Breast epithelium (tissue), 3 donors: ENCODE data around the gene FNDC3A.

ENCODE experiments used
- POLR2A ChIP-seq: fragments of 450-650 bp; IDR thresholded peaks from one replicate; pipeline ENCODE4 v1.6.1; 2016; ENCODE audit warnings: antibody characterized with exemption, mild to moderate bottlenecking, moderate library complexity
- POLR2AphosphoS5 ChIP-seq, 3 donors: sonication (generic); formaldehyde crosslinking; IDR thresholded peaks; one replicate each; pipeline ENCODE4 v1.6.1; 2017; ENCODE audit warnings: antibody characterized with exemption in 3 of 3
- TF ChIP-seq, protein P1 (sequence below), 3 donors: fragments of 450-650 bp; IDR thresholded peaks; one replicate each; pipeline ENCODE4 v1.5.1; 2016 to 2017; ENCODE audit warnings: antibody characterized with exemption in 3 of 3, mild to moderate bottlenecking in 3 of 3, moderate library complexity in 3 of 3

GRCh38 chr13:48998641-48999292 lies 23.1 kb downstream of the FNDC3A start:
- TF ChIP-seq POLR2A (no peak), POLR2AphosphoS5 (IDR thresholded peaks at IDR 0.05) (no peak)
- TF ChIP-seq, protein P1, sequence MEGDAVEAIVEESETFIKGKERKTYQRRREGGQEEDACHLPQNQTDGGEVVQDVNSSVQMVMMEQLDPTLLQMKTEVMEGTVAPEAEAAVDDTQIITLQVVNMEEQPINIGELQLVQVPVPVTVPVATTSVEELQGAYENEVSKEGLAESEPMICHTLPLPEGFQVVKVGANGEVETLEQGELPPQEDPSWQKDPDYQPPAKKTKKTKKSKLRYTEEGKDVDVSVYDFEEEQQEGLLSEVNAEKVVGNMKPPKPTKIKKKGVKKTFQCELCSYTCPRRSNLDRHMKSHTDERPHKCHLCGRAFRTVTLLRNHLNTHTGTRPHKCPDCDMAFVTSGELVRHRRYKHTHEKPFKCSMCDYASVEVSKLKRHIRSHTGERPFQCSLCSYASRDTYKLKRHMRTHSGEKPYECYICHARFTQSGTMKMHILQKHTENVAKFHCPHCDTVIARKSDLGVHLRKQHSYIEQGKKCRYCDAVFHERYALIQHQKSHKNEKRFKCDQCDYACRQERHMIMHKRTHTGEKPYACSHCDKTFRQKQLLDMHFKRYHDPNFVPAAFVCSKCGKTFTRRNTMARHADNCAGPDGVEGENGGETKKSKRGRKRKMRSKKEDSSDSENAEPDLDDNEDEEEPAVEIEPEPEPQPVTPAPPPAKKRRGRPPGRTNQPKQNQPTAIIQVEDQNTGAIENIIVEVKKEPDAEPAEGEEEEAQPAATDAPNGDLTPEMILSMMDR (IDR thresholded peaks at IDR 0.05): no peak
